Spleen (tissue), 11 donors: ENCODE data around the gene SUMF1. TPM values are rescaled to one million over a fixed set of nuclear protein-coding genes. Genes with fewer than 3 reads are reported as not detected.
A peak's percentile ranks its signal among the peaks of the same experiment; 100 is the strongest.

Source experiments
- DNase-seq: peaks from one replicate; pipeline ENCODE4 v3.0.0-alpha.2; 2020
- H3K27ac ChIP-seq, 8 donors: fragments of 200-600 bp; sonication (generic) in 7 of 8; 1 replicate in 4 of 8; 2 replicates in 4 of 8; pipeline versions ENCODE4 v1.5.0 to v1.8.0; 2016 to 2021; ENCODE audit warnings: inconsistent platforms in 4 of 8, mild to moderate bottlenecking in 4 of 8, moderate library complexity in 1 of 8
- H3K27me3 ChIP-seq, 7 donors: fragments of 200-600 bp; sonication (generic) in 6 of 7; replicated peaks in 1 of 7; 1 replicate in 4 of 7; 2 replicates in 3 of 7; pipeline versions ENCODE4 v1.5.0 to v1.8.0; 2016 to 2021; ENCODE audit warnings: inconsistent platforms in 3 of 7, mild to moderate bottlenecking in 1 of 7
- H3K36me3 ChIP-seq, 6 donors: fragments of 200-600 bp; sonication (generic) in 5 of 6; 1 replicate in 4 of 6; 2 replicates in 2 of 6; pipeline versions ENCODE4 v1.5.0 to v1.8.0; 2016 to 2021; ENCODE audit warnings: inconsistent platforms in 2 of 6
- H3K4me1 ChIP-seq, 6 donors: fragments of 200-600 bp; sonication (generic) in 5 of 6; 1 replicate in 3 of 6; 2 replicates in 3 of 6; pipeline versions ENCODE4 v1.5.0 to v1.8.0; 2016 to 2021; ENCODE audit warnings: inconsistent platforms in 3 of 6
- H3K4me3 ChIP-seq, 8 donors: fragments of 200-600 bp; sonication (generic) in 7 of 8; 1 replicate in 4 of 8; 2 replicates in 4 of 8; pipeline versions ENCODE4 v1.5.0 to v1.8.0; 2016 to 2021; ENCODE audit warnings: inconsistent platforms in 4 of 8, mild to moderate bottlenecking in 4 of 8, moderate library complexity in 2 of 8
- H3K9me3 ChIP-seq, 8 donors: fragments of 200-600 bp; sonication (generic) in 7 of 8; 1 replicate in 4 of 8; 2 replicates in 4 of 8; pipeline versions ENCODE4 v1.5.0 to v1.8.0; 2016 to 2021; ENCODE audit warnings: inconsistent platforms in 4 of 8
- CTCF ChIP-seq, 11 experiments: fragments of 200-600 bp in 7 of 11; fragments of 450-650 bp in 4 of 11; sonication (generic) in 4 of 11; IDR thresholded peaks in 8 of 11; conservative IDR thresholded peaks in 3 of 11; 1 replicate in 7 of 11; 2 replicates in 4 of 11; pipeline versions ENCODE4 v1.4.0 to v1.8.0; 2016 to 2021; ENCODE audit warnings: antibody characterized with exemption in 11 of 11, inconsistent platforms in 4 of 11, mild to moderate bottlenecking in 1 of 11
- POLR2A ChIP-seq, 3 donors: fragments of 450-650 bp; IDR thresholded peaks; one replicate each; pipeline ENCODE4 v1.5.1; 2017; ENCODE audit warnings: antibody characterized with exemption in 3 of 3, mild to moderate bottlenecking in 1 of 3
- POLR2AphosphoS5 ChIP-seq, 3 donors: sonication (generic); formaldehyde crosslinking; IDR thresholded peaks; one replicate each; pipeline ENCODE4 v1.5.1; 2017; ENCODE audit warnings: antibody characterized with exemption in 3 of 3
- WGBS, 5 donors: extraction: QIAGEN DNeasy Blood & Tissue Kit in 3 of 5; methylation state at CpG; one replicate each; pipeline versions ENCODE4 v1.1.5 to v1.1.7; 2013 to 2018; 5-methylcytosine and 5-hydroxymethylcytosine counted together
- intact Hi-C: fragments of 100-400 bp; cut with DNase I; formaldehyde crosslinking; loops from one replicate; pipeline ENCODE4 v1.15.0; 2023; ENCODE audit warnings: low total_unique reads
- polyA plus RNA-seq, 3 donors: library from polyadenylated mRNA; stranded (reverse); fragments of 200-250 nt; gene quantifications; one replicate each; pipeline ENCODE4 v1.2.1, GENCODE V29; 2013
- total RNA-seq, 7 donors: library from RNA; depleted of rRNA in 3 of 7; stranded (reverse); fragments of >200 nt in 3 of 7; fragmentation: NEBNext Ultra II Directional in 4 of 7; extraction: Animal tissue kit (Norgen Biotek cat#: 25700) in 4 of 7; gene quantifications; one replicate each; pipeline versions ENCODE4 v1.1.0 to v1.2.1, GENCODE V29; 2016 to 2021
- donor health status: healthy with polysubstance abuse.
- donor health status: DM: no; HTN: no; CAD: no; lungs with moderate emphysema.
- donor health status: DM: no; HTN: no; CAD: no.
- donor health status: Bipolar disorder and iron deficiency.
- donor health status: healthy.
- donor health status: DM: no; HTN: no; CAD: no.
- donor health status: DM: yes; HTN: yes; CAD: no.

SUMF1 gene
- total and polyA plus RNA-seq, 10 donors = 6.3 to 53.0 (median 33.9) TPM

- TF ChIP-seq CTCF (IDR thresholded peaks at IDR 0.05 in 8 of 11, conservative IDR thresholded peaks at IDR 0.05 in 3 of 11) = no peak
- no peak for TF ChIP-seq POLR2AphosphoS5 (IDR thresholded peaks at IDR 0.05)
- TF ChIP-seq POLR2A (IDR thresholded peaks at IDR 0.05) = no peak
- H3K4me1 ChIP-seq = peaks cover 38 to 95% (median 61%) of the 10 kb centered on the region in 6 donors
- intact Hi-C loops = no loop called here
- H3K9me3 ChIP-seq = no peaks in the 10 kb centered on the region
- 41 to 53% (median 45%) methylated on average over 5 of the region's 5 CpGs for WGBS, 5 donors
- H3K27me3 ChIP-seq = no peaks in the 10 kb centered on the region
- peaks cover 0 to 25% (median 0%) of the 10 kb centered on the region in 6 donors for H3K36me3 ChIP-seq
- DNase-seq = no peak
- H3K4me3 ChIP-seq = peak overlapping the region in 1 of 8 donors; percentile 6
- H3K27ac ChIP-seq = peak overlapping the region in 7 of 8 donors; percentile 3 to 88 (median 65)
These were observed 40.0 kb upstream of the SUMF1 start for GRCh38 chr3:4507024-4507596.

- Histone ChIP-seq H3K9me3 (no peaks in the 10 kb centered on the region), H3K27ac (peak overlapping the region in 5 of 8 donors; percentile 78 to 88 (median 82)), H3K36me3 (peaks cover 0 to 25% (median 0%) of the 10 kb centered on the region in 6 donors), H3K4me1 (peaks cover 38 to 95% (median 61%) of the 10 kb centered on the region in 6 donors), H3K4me3 (peak overlapping the region in 1 of 8 donors; percentile 23), H3K27me3 (no peaks in the 10 kb centered on the region)
- intact Hi-C loops = no loop called here
- 69 to 79% (median 74%) methylated on average over 2 of the region's 2 CpGs for WGBS, 5 donors
- DNase-seq = no peak
- TF ChIP-seq POLR2A (IDR thresholded peaks at IDR 0.05) = no peak
- TF ChIP-seq POLR2AphosphoS5 (IDR thresholded peaks at IDR 0.05) = no peak
- TF ChIP-seq CTCF (IDR thresholded peaks at IDR 0.05 in 8 of 11, conservative IDR thresholded peaks at IDR 0.05 in 3 of 11) = no peak
These were observed 39.5 kb upstream of the SUMF1 start for GRCh38 chr3:4506559-4507023.

GRCh38 chr3:4505688-4506558, 38.9 kb upstream of the SUMF1 start:
- no peak for DNase-seq
- no peak for TF ChIP-seq POLR2AphosphoS5 (IDR thresholded peaks at IDR 0.05)
- no peak for TF ChIP-seq CTCF (IDR thresholded peaks at IDR 0.05 in 8 of 11, conservative IDR thresholded peaks at IDR 0.05 in 3 of 11)
- no peak for TF ChIP-seq POLR2A (IDR thresholded peaks at IDR 0.05)
- WGBS, 5 donors = 75 to 87% (median 81%) methylated on average over 6 of the region's 6 CpGs
- peaks cover 0 to 29% (median 2%) of the 10 kb centered on the region in 6 donors for H3K36me3 ChIP-seq
- H3K27me3 ChIP-seq = no peaks in the 10 kb centered on the region
- intact Hi-C loops = no loop called here
- H3K27ac ChIP-seq = peak overlapping the region in 7 of 8 donors; percentile 15 to 88 (median 82)
- peak overlapping the region in 1 of 8 donors; percentile 23 for H3K4me3 ChIP-seq
- H3K4me1 ChIP-seq = peaks cover 38 to 91% (median 61%) of the 10 kb centered on the region in 6 donors
- H3K9me3 ChIP-seq = no peaks in the 10 kb centered on the region
